SH-SY5Y (cell line): ENCODE results near the gene OIP5.

ENCODE experiments used
- GATA2 ChIP-seq: IDR thresholded peaks from 2 replicates; pipeline ENCODE4 v1.6.1; 2011; ENCODE audit warnings: mild to moderate bottlenecking, low read depth, low read length
- GATA3 ChIP-seq: IDR thresholded peaks from 2 replicates; pipeline ENCODE4 v1.6.1; 2011; ENCODE audit warnings: low read depth, mild to moderate bottlenecking, low read length, moderate library complexity

DNA sequence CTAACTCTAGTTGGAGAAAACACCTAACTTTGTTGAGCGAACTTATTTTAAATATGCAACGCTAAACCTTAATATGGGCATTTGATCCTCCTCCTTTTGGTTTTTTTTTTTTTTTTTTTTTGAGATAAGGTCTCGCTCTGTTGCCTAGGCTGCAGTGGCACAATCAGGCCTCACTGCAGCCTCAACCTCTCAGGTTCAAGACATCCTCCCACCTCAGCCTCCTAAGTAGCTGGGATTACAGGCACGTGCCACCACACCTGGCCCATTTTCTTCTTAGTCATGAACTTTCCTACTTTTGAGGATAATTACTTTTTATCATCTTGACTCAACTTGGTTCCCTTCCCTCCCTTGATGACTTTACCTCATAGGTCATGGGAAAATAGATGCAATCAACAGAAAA is 4.2 kb upstream of the OIP5 start:
- no peak for TF ChIP-seq GATA2
- TF ChIP-seq GATA3 = no peak
